Tibial nerve (tissue), 4 donors: Measurements from ENCODE around the gene B3GAT1. TPM values are rescaled to one million over a fixed set of nuclear protein-coding genes. Genes with fewer than 3 reads are reported as not detected.

Source experiments
- DNase-seq, 2 donors: peaks; one replicate each; pipeline ENCODE4 v3.0.0-alpha.2; 2019; ENCODE audit warnings: low spot score in 2 of 2
- H3K27ac ChIP-seq, 4 donors: fragments of 200-600 bp; sonication (generic) in 3 of 4; one replicate each; pipeline ENCODE4 v1.5.1; 2017 to 2019; ENCODE audit warnings: mild to moderate bottlenecking in 1 of 4
- H3K27me3 ChIP-seq, 2 donors: fragments of 200-600 bp; sonication (generic) in 1 of 2; one replicate each; pipeline versions ENCODE4 v1.5.1 to v1.6.0; 2017 to 2019
- H3K36me3 ChIP-seq, 3 donors: fragments of 200-600 bp; sonication (generic); one replicate each; pipeline ENCODE4 v1.5.1; 2018 to 2019
- H3K4me1 ChIP-seq, 4 donors: fragments of 200-600 bp; sonication (generic) in 3 of 4; one replicate each; pipeline ENCODE4 v1.5.1; 2017 to 2019
- H3K4me3 ChIP-seq, 4 donors: fragments of 200-600 bp; sonication (generic) in 3 of 4; one replicate each; pipeline ENCODE4 v1.5.1; 2017 to 2019; ENCODE audit warnings: mild to moderate bottlenecking in 1 of 4, moderate library complexity in 1 of 4
- H3K9me3 ChIP-seq, 4 donors: fragments of 200-600 bp; sonication (generic) in 3 of 4; one replicate each; pipeline ENCODE4 v1.5.1; 2017 to 2019
- CTCF ChIP-seq, 5 experiments: fragments of 200-600 bp in 3 of 5; fragments of 450-650 bp in 2 of 5; sonication (generic) in 3 of 5; IDR thresholded peaks; one replicate each; pipeline ENCODE4 v1.5.1; 2016 to 2019; ENCODE audit warnings: antibody characterized with exemption in 5 of 5, mild to moderate bottlenecking in 3 of 5, moderate library complexity in 2 of 5
- EP300 ChIP-seq, 2 donors: sonication (generic); formaldehyde crosslinking; IDR thresholded peaks; one replicate each; pipeline ENCODE4 v1.6.1; 2017; ENCODE audit warnings: antibody characterized with exemption in 2 of 2, mild to moderate bottlenecking in 1 of 2
- POLR2A ChIP-seq, 2 donors: fragments of 450-650 bp; IDR thresholded peaks; one replicate each; pipeline ENCODE4 v1.6.1; 2017; ENCODE audit warnings: antibody characterized with exemption in 2 of 2, mild to moderate bottlenecking in 2 of 2, moderate library complexity in 2 of 2
- WGBS, 2 donors: methylation state at CpG; one replicate each; pipeline ENCODE4 v1.1.5; 2018; 5-methylcytosine and 5-hydroxymethylcytosine counted together
- total RNA-seq, 4 donors: library from RNA; depleted of rRNA; stranded (reverse); fragments of >200 nt; gene quantifications; one replicate each; pipeline ENCODE4 v1.1.0, GENCODE V29; 2016

B3GAT1 gene
- total RNA-seq, 4 donors from 2014 or later: 6.6 to 18.0 (median 9.1) TPM

GRCh38 chr11:134372961-134373360 lies 39.1 kb downstream of the B3GAT1 start:
- Histone ChIP-seq H3K27ac (no peak overlapping the region), H3K36me3 (no peaks in the 10 kb centered on the region), H3K4me1 (no peaks in the 10 kb centered on the region), H3K27me3 (no peaks in the 10 kb centered on the region), H3K4me3 (no peak overlapping the region), H3K9me3 (no peaks in the 10 kb centered on the region)
- 69 to 81% methylated on average over 8 of the region's 8 CpGs for WGBS, 2 donors
- DNase-seq: no peak
- TF ChIP-seq CTCF (IDR thresholded peaks at IDR 0.05): no peak
- no peak for TF ChIP-seq POLR2A (IDR thresholded peaks at IDR 0.05)
- no peak for TF ChIP-seq EP300 (IDR thresholded peaks at IDR 0.05)

GRCh38 chr11:134372536-134372935 lies 39.5 kb downstream of the B3GAT1 start:
- no peak for TF ChIP-seq EP300 (IDR thresholded peaks at IDR 0.05)
- TF ChIP-seq CTCF (IDR thresholded peaks at IDR 0.05): no peak
- no peak for TF ChIP-seq POLR2A (IDR thresholded peaks at IDR 0.05)
- Histone ChIP-seq H3K4me1 (no peaks in the 10 kb centered on the region), H3K4me3 (no peak overlapping the region), H3K9me3 (no peaks in the 10 kb centered on the region), H3K36me3 (no peaks in the 10 kb centered on the region), H3K27ac (no peak overlapping the region), H3K27me3 (no peaks in the 10 kb centered on the region)
- 78 to 79% methylated on average over 10 of the region's 10 CpGs for WGBS, 2 donors
- DNase-seq: no peak

- WGBS, 2 donors: 88 to 91% methylated on average over 21 to 22 of the region's 22 CpGs
- no peak overlapping the region for H3K4me3 ChIP-seq
- H3K36me3 ChIP-seq: no peaks in the 10 kb centered on the region
- H3K27me3 ChIP-seq: no peaks in the 10 kb centered on the region
- H3K27ac ChIP-seq: no peak overlapping the region
- H3K9me3 ChIP-seq: no peaks in the 10 kb centered on the region
- no peak for TF ChIP-seq POLR2A (IDR thresholded peaks at IDR 0.05)
- no peak for TF ChIP-seq CTCF (IDR thresholded peaks at IDR 0.05)
- TF ChIP-seq EP300 (IDR thresholded peaks at IDR 0.05): no peak
- no peaks in the 10 kb centered on the region for H3K4me1 ChIP-seq
- no peak for DNase-seq
These were observed 40.4 kb downstream of the B3GAT1 start for GRCh38 chr11:134371436-134372185.

- DNase-seq: no peak
- Histone ChIP-seq H3K27me3 (no peaks in the 10 kb centered on the region), H3K36me3 (no peaks in the 10 kb centered on the region), H3K9me3 (no peaks in the 10 kb centered on the region), H3K27ac (no peak overlapping the region), H3K4me3 (no peak overlapping the region), H3K4me1 (no peaks in the 10 kb centered on the region)
- 70 to 71% methylated on average over 15 to 19 of the region's 19 CpGs for WGBS, 2 donors
- TF ChIP-seq POLR2A (IDR thresholded peaks at IDR 0.05) (no peak), CTCF (IDR thresholded peaks at IDR 0.05) (no peak)
These were observed 41.3 kb downstream of the B3GAT1 start for GRCh38 chr11:134370526-134371435.
